Body of pancreas (tissue), 4 donors: Measurements from ENCODE around the gene PAK5.

Source experiments
- CTCF ChIP-seq, 7 experiments: fragments of 450-650 bp in 4 of 7; fragments of 200-600 bp in 3 of 7; sonication (generic) in 3 of 7; IDR thresholded peaks; one replicate each; pipeline ENCODE4 v1.5.1; 2016 to 2019; ENCODE audit warnings: antibody characterized with exemption in 7 of 7
- POLR2A ChIP-seq, 3 donors: fragments of 450-650 bp; IDR thresholded peaks; one replicate each; pipeline ENCODE4 v1.6.1; 2016; ENCODE audit warnings: antibody characterized with exemption in 3 of 3, mild to moderate bottlenecking in 2 of 3

GRCh38 chr20:9578594-9578993 lies 260.3 kb downstream of the PAK5 start:
- TF ChIP-seq CTCF (IDR thresholded peaks at IDR 0.05) (no peak), POLR2A (IDR thresholded peaks at IDR 0.05) (no peak)
